ENCODE data around the gene SLC25A21. TPM values are rescaled to one million over a fixed set of nuclear protein-coding genes. Genes with fewer than 3 reads are reported as not detected.

Gene SLC25A21
- total and polyA plus RNA-seq, 10 of the 15 experiments (the other 5 are each of a cell fraction or from before 2014, with no cell fraction given): 0.06 to 0.72 (median 0.17) TPM; not detected in 3

- TF ChIP-seq TCF7 (IDR thresholded peaks at IDR 0.05; ENCODE audit: borderline replicate concordance): no peak
Measured at GRCh38 chr14:36658123-36659009, 514.0 kb downstream of the SLC25A21 start (continued).

GRCh38 chr14:36657399-36658122 lies 514.8 kb downstream of the SLC25A21 start:
- 48% methylated on average over 55 of the region's 55 CpGs for WGBS (ENCODE audit: insufficient coverage, insufficient replicate concordance, low lambda C conversion rate, missing lambda C conversion rate)

More at GRCh38 chr14:36657399-36658122, 514.8 kb downstream of the SLC25A21 start:
- Histone ChIP-seq H3K79me2 (ENCODE audit: control insufficient read depth, insufficient read depth, low read length) (no peaks in the 10 kb centered on the region), H4K20me1 (ENCODE audit: control insufficient read depth, insufficient read depth) (no peaks in the 10 kb centered on the region), H3K27ac (ENCODE audit: control insufficient read depth, insufficient read depth) (no peak overlapping the region), H3K9me3 (replicated peaks; ENCODE audit: control insufficient read depth, insufficient read depth, low read length) (peaks cover 2% of the 10 kb centered on the region; the same call in 1 of the 3 replicates), H3K4me2 (ENCODE audit: control insufficient read depth, insufficient read depth) (no peak overlapping the region), H3K4me3 (no peak overlapping the region), H3K36me3 (ENCODE audit: control insufficient read depth in 2 of 2, insufficient read depth in 2 of 2, low read length in 1 of 2) (no peaks in the 10 kb centered on the region), H3K9ac (ENCODE audit: control insufficient read depth, insufficient read depth, low read length) (no peak overlapping the region), H3K27me3 (replicated peaks in 1 of 2; ENCODE audit: control insufficient read depth in 2 of 2, insufficient read depth in 2 of 2, low read length in 1 of 2) (peaks cover 5 to 22% of the 10 kb centered on the region in 2 experiments; a peak in 3 of 4 replicates), H3K4me1 (ENCODE audit: control insufficient read depth, insufficient read depth, low read length) (no peaks in the 10 kb centered on the region), H2AFZ (ENCODE audit: control insufficient read depth, low read depth, low read length) (no peak overlapping the region)
- intact Hi-C loops (cut with micrococcal nuclease; ENCODE audit: unreplicated experiment): no loop called here
- no peak for FAIRE-seq
- POLR2A ChIA-PET: no interaction called here
- SMC1A ChIA-PET (ENCODE audit: uncharacterized antibody, unreplicated experiment): interaction anchor here (2.2 kb wide), 1 partner anchor 284 kb away, joined by 9 read pairs; no protein-coding TSS in a partner anchor
- TF ChIP-seq ZNF207 (IDR thresholded peaks at IDR 0.05; ENCODE audit: borderline replicate concordance) (no peak), SMARCA5 (IDR thresholded peaks at IDR 0.05) (no peak)
- in situ Hi-C loops (cut with MboI): loop anchor here (10.0 kb wide), 2 partner anchors 277 to 487 kb away; no protein-coding TSS in a partner anchor
- BruUV-seq (replicated peaks): no TSS peak
- RAD21 ChIA-PET (ENCODE audit: unreplicated experiment): interaction anchor here (1.9 to 2.4 kb wide), 2 partner anchors 90 to 284 kb away, joined by 6 to 13 read pairs; no protein-coding TSS in a partner anchor
- CTCF ChIA-PET: interaction anchor here (1.5 to 2.3 kb wide), 3 partner anchors 12 to 284 kb away, joined by 5 to 8 read pairs (median 8); no protein-coding TSS in a partner anchor
- no peak for ATAC-seq
- no peak for DNase-seq (ENCODE audit: low read depth, low spot score)

Data from GM12878 (cell line).